Liver (tissue), 9 donors: ENCODE results near the gene CYCS. TPM values are rescaled to one million over a fixed set of nuclear protein-coding genes. Genes with fewer than 3 reads are reported as not detected.
A peak's percentile ranks its signal among the peaks of the same experiment; 100 is the strongest.

ENCODE experiments used
- DNase-seq: peaks from one replicate; pipeline ENCODE4 v3.0.0-alpha.2; 2017; ENCODE audit warnings: low spot score
- H3K27ac ChIP-seq, 2 donors: one replicate each; pipeline ENCODE4 v1.7.0; 2013; ENCODE audit warnings: inconsistent platforms in 2 of 2, low read length in 2 of 2, control low read depth in 1 of 2, low read depth in 1 of 2, mild to moderate bottlenecking in 1 of 2
- H3K27me3 ChIP-seq, 4 donors: one replicate each; pipeline versions ENCODE4 v1.6.1 to v1.7.0; 2013; ENCODE audit warnings: low read length in 3 of 4, inconsistent platforms in 1 of 4, mild to moderate bottlenecking in 1 of 4, moderate library complexity in 1 of 4; ENCODE audit not compliant: control insufficient read depth in 4 of 4, insufficient read depth in 4 of 4
- H3K36me3 ChIP-seq, 4 donors: one replicate each; pipeline versions ENCODE4 v1.6.1 to v1.7.0; 2013; ENCODE audit warnings: low read length in 3 of 4, mild to moderate bottlenecking in 3 of 4, low read depth in 1 of 4, moderate library complexity in 1 of 4; ENCODE audit not compliant: control insufficient read depth in 4 of 4, insufficient read depth in 3 of 4
- H3K4me1 ChIP-seq, 4 donors: one replicate each; pipeline versions ENCODE4 v1.6.1 to v1.7.0; 2013; ENCODE audit warnings: low read length in 3 of 4, mild to moderate bottlenecking in 3 of 4, moderate library complexity in 1 of 4; ENCODE audit not compliant: control insufficient read depth in 4 of 4, insufficient read depth in 4 of 4
- H3K4me3 ChIP-seq, 3 donors: one replicate each; pipeline versions ENCODE4 v1.6.1 to v1.7.0; 2013; ENCODE audit warnings: low read length in 3 of 3, control low read depth in 1 of 3, low read depth in 1 of 3, mild to moderate bottlenecking in 1 of 3
- H3K9ac ChIP-seq, 2 donors: one replicate each; pipeline ENCODE4 v1.7.0; 2013; ENCODE audit warnings: low read length in 2 of 2, mild to moderate bottlenecking in 2 of 2, moderate library complexity in 2 of 2, control low read depth in 1 of 2, low read depth in 1 of 2
- H3K9me3 ChIP-seq, 4 donors: one replicate each; pipeline versions ENCODE4 v1.6.1 to v1.7.0; 2013; ENCODE audit warnings: low read length in 3 of 4; ENCODE audit not compliant: control insufficient read depth in 4 of 4
- EGR1 ChIP-seq, 2 donors: IDR thresholded peaks; 2 replicates each; pipeline ENCODE4 v1.6.1; 2016 to 2018; ENCODE audit warnings: antibody characterized with exemption in 2 of 2, low read depth in 2 of 2
- FOXA2 ChIP-seq: IDR thresholded peaks from 2 replicates; pipeline ENCODE4 v1.6.1; 2016; ENCODE audit warnings: antibody characterized with exemption
- GABPA ChIP-seq, 2 donors: IDR thresholded peaks in 1 of 2; conservative IDR thresholded peaks in 1 of 2; 2 replicates each; pipeline ENCODE4 v1.6.1; 2016; ENCODE audit warnings: antibody characterized with exemption in 2 of 2, mild to moderate bottlenecking in 1 of 2, moderate library complexity in 1 of 2
- HNF4A ChIP-seq, 2 donors: conservative IDR thresholded peaks; 2 replicates each; pipeline ENCODE4 v1.6.1; 2016; ENCODE audit warnings: antibody characterized with exemption in 2 of 2, mild to moderate bottlenecking in 2 of 2
- JUND ChIP-seq, 2 donors: IDR thresholded peaks; 2 replicates each; pipeline ENCODE4 v1.6.1; 2016; ENCODE audit warnings: antibody characterized with exemption in 2 of 2
- NR2F2 ChIP-seq: IDR thresholded peaks from 2 replicates; pipeline ENCODE4 v1.6.1; 2016; ENCODE audit warnings: antibody characterized with exemption
- RAD21 ChIP-seq, 2 donors: IDR thresholded peaks; 2 replicates each; pipeline ENCODE4 v1.6.1; 2016; ENCODE audit warnings: antibody characterized with exemption in 2 of 2, mild to moderate bottlenecking in 2 of 2
- RXRA ChIP-seq, 2 donors: IDR thresholded peaks; 2 replicates each; pipeline ENCODE4 v1.6.1; 2017 to 2018; ENCODE audit warnings: antibody characterized with exemption in 2 of 2, mild to moderate bottlenecking in 1 of 2
- SP1 ChIP-seq: IDR thresholded peaks from 2 replicates; pipeline ENCODE4 v1.6.1; 2018; ENCODE audit warnings: antibody characterized with exemption, mild to moderate bottlenecking
- WGBS: extraction: QIAGEN DNeasy Blood & Tissue Kit; methylation state at CpG from one replicate; pipeline ENCODE4 v1.1.7; 2013; 5-methylcytosine and 5-hydroxymethylcytosine counted together
- polyA plus RNA-seq, 2 donors: library from polyadenylated mRNA; stranded (reverse) in 1 of 2; unstranded in 1 of 2; fragments of 200-250 nt in 1 of 2; fragments of >200 nt in 1 of 2; fragmentation: Nextera tagmentation in 1 of 2; extraction: Ambion mirVana in 1 of 2; gene quantifications; one replicate each; pipeline versions ENCODE4 v1.2.1 to v1.2.3, GENCODE V29; 2013 to 2015
- total RNA-seq, 2 donors: library from RNA; depleted of rRNA; stranded (reverse); fragments of >200 nt; gene quantifications; one replicate each; pipeline ENCODE4 v1.2.3, GENCODE V29; 2014
- TF ChIP-seq, protein P1 (sequence below): IDR thresholded peaks from 2 replicates; pipeline ENCODE4 v1.6.1; 2016; ENCODE audit warnings: antibody characterized with exemption
- TF ChIP-seq, protein P2 (sequence below): IDR thresholded peaks from 2 replicates; pipeline ENCODE4 v1.6.1; 2016; ENCODE audit warnings: antibody characterized with exemption, mild to moderate bottlenecking
- TF ChIP-seq, protein P3 (sequence below): fragments of 150-350 bp; IDR thresholded peaks from 2 replicates; pipeline ENCODE4 v1.5.1; 2017; ENCODE audit warnings: improper control_type of control experiment, low read depth, low read length; ENCODE audit not compliant: missing input control
- TF ChIP-seq, protein P4 (sequence below): IDR thresholded peaks from 2 replicates; pipeline ENCODE4 v1.6.1; 2016; ENCODE audit warnings: antibody characterized with exemption
- donor health status: healthy.
- donor health status: healthy.
- donor health status: healthy.
- donor health status: healthy.
- donor health status: healthy.

The CYCS gene
- total and polyA plus RNA-seq, 4 donors = 23.1 to 74.3 (median 42.4) TPM

DNA sequence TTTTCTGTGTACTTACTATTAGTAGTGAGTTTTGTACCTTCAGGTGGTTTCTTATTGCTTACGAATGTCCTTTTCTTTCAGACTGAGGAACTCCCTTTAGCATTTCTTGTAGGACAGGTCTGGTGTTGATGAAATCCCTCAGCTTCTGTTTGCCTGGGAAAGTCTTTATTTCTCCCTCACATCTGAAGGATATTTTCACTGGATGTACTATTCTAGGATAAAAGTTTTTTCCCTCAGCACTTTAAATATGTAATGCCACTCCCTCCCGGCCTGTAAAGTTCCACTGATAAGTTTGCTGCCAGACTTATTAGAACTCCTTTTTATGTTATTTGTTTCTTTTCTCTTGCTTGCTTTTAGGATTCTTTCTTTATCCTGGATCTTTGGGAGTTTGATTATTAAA lies 1.7 kb upstream of the CYCS start:
- DNase-seq = no peak
- H3K4me3 ChIP-seq = no peak overlapping the region
- no peak overlapping the region for H3K27ac ChIP-seq
- no peak overlapping the region for H3K9ac ChIP-seq
- H3K4me1 ChIP-seq = peaks cover 0 to 9% (median 0%) of the 10 kb centered on the region in 4 donors
- 80% methylated on average over 2 of the region's 2 CpGs for WGBS
- no peaks in the 10 kb centered on the region for H3K9me3 ChIP-seq
- H3K36me3 ChIP-seq = peaks cover 0 to 10% (median 4%) of the 10 kb centered on the region in 4 donors
- no peaks in the 10 kb centered on the region for H3K27me3 ChIP-seq
- TF ChIP-seq, protein P1, sequence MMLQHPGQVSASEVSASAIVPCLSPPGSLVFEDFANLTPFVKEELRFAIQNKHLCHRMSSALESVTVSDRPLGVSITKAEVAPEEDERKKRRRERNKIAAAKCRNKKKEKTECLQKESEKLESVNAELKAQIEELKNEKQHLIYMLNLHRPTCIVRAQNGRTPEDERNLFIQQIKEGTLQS = no peak
- TF ChIP-seq FOXA2 = no peak
- TF ChIP-seq, protein P2, sequence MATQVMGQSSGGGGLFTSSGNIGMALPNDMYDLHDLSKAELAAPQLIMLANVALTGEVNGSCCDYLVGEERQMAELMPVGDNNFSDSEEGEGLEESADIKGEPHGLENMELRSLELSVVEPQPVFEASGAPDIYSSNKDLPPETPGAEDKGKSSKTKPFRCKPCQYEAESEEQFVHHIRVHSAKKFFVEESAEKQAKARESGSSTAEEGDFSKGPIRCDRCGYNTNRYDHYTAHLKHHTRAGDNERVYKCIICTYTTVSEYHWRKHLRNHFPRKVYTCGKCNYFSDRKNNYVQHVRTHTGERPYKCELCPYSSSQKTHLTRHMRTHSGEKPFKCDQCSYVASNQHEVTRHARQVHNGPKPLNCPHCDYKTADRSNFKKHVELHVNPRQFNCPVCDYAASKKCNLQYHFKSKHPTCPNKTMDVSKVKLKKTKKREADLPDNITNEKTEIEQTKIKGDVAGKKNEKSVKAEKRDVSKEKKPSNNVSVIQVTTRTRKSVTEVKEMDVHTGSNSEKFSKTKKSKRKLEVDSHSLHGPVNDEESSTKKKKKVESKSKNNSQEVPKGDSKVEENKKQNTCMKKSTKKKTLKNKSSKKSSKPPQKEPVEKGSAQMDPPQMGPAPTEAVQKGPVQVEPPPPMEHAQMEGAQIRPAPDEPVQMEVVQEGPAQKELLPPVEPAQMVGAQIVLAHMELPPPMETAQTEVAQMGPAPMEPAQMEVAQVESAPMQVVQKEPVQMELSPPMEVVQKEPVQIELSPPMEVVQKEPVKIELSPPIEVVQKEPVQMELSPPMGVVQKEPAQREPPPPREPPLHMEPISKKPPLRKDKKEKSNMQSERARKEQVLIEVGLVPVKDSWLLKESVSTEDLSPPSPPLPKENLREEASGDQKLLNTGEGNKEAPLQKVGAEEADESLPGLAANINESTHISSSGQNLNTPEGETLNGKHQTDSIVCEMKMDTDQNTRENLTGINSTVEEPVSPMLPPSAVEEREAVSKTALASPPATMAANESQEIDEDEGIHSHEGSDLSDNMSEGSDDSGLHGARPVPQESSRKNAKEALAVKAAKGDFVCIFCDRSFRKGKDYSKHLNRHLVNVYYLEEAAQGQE = no peak
- TF ChIP-seq HNF4A (conservative IDR thresholded peaks at IDR 0.05) = no peak
- no peak for TF ChIP-seq NR2F2
- TF ChIP-seq RXRA (IDR thresholded peaks at IDR 0.05) = no peak

DNA sequence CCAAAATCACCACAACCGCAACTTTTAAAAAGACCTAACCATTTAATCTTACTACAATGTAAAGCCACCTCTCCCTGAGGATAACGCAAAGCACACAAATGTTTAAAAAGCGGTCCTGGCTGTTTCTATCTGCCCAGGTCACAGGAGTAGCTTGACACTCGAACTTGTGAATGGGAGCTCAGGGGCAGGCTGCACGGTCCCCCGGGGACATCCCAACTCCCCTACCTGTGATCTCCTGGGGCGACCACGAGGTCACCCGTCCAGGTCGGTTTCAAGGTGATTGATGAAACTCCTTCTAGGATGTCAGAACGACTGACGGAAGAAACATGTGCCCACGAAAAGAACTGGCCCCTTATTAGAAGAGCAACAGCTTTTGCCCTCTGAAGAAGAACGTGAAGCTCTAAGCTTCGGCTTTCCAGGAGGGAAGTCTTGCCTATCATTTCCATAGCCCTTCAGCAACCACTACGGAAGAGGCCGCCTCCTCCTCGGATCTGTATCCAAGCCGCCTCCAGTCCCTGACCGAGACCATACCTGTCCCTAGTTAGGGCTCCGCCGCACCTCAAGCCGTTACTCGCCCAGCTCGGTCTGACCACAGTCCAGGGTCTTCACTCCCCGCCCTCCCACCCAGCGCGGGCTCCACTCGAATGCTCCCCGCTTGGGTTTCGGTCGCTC lies 459 bp downstream of the CYCS start:
- peaks cover 6 to 25% (median 14%) of the 10 kb centered on the region in 4 donors for H3K36me3 ChIP-seq
- peak overlapping the region; percentile 89 to 94 for H3K27ac ChIP-seq
- peaks cover 0 to 9% (median 0%) of the 10 kb centered on the region in 4 donors for H3K4me1 ChIP-seq
- TF ChIP-seq GABPA (IDR thresholded peaks at IDR 0.05 in 1 of 2, conservative IDR thresholded peaks at IDR 0.05 in 1 of 2) = no peak
- TF ChIP-seq RAD21 (IDR thresholded peaks at IDR 0.05) = no peak
- TF ChIP-seq JUND (IDR thresholded peaks at IDR 0.05) = no peak
- no peaks in the 10 kb centered on the region for H3K9me3 ChIP-seq
- H3K4me3 ChIP-seq = peak overlapping the region; percentile 73 to 99 (median 85)
- H3K27me3 ChIP-seq = no peaks in the 10 kb centered on the region
- peak overlapping the region; percentile 92 to 99 for H3K9ac ChIP-seq
- WGBS = under 1% methylated on average over 32 of the region's 32 CpGs
- DNase-seq = peak; percentile 41

DNA sequence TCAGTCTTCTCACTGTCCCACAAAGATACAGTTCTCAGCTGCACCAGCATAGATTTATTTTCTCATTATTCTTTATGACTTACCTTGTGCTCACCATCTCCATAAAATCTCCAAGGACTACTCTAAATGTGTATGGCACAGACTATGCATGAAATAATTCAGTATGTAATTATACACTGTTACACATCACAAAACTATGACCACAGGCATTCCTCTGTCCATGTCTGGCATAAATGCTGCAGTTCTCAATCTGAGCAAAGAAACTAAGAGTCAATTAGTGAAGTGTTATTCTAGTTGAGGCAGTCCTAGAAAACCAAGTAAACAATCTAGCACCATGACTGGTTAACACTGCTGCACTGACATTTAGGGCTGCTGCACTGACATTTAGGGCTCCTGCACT lies 2.7 kb downstream of the CYCS start:
- peaks cover 0 to 10% (median under 1%) of the 10 kb centered on the region in 4 donors for H3K4me1 ChIP-seq
- peaks cover 6 to 26% (median 18%) of the 10 kb centered on the region in 4 donors for H3K36me3 ChIP-seq
- TF ChIP-seq FOXA2 (no peak), EGR1 (IDR thresholded peaks at IDR 0.05; ENCODE audit: low read depth in 2 of 2) (no peak), RXRA (IDR thresholded peaks at IDR 0.05) (no peak), NR2F2 (no peak), GABPA (IDR thresholded peaks at IDR 0.05 in 1 of 2, conservative IDR thresholded peaks at IDR 0.05 in 1 of 2) (no peak), RAD21 (IDR thresholded peaks at IDR 0.05) (no peak), SP1 (no peak)
- TF ChIP-seq, protein P3, sequence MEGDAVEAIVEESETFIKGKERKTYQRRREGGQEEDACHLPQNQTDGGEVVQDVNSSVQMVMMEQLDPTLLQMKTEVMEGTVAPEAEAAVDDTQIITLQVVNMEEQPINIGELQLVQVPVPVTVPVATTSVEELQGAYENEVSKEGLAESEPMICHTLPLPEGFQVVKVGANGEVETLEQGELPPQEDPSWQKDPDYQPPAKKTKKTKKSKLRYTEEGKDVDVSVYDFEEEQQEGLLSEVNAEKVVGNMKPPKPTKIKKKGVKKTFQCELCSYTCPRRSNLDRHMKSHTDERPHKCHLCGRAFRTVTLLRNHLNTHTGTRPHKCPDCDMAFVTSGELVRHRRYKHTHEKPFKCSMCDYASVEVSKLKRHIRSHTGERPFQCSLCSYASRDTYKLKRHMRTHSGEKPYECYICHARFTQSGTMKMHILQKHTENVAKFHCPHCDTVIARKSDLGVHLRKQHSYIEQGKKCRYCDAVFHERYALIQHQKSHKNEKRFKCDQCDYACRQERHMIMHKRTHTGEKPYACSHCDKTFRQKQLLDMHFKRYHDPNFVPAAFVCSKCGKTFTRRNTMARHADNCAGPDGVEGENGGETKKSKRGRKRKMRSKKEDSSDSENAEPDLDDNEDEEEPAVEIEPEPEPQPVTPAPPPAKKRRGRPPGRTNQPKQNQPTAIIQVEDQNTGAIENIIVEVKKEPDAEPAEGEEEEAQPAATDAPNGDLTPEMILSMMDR = no peak
- TF ChIP-seq, protein P1 = no peak
- TF ChIP-seq, protein P4, sequence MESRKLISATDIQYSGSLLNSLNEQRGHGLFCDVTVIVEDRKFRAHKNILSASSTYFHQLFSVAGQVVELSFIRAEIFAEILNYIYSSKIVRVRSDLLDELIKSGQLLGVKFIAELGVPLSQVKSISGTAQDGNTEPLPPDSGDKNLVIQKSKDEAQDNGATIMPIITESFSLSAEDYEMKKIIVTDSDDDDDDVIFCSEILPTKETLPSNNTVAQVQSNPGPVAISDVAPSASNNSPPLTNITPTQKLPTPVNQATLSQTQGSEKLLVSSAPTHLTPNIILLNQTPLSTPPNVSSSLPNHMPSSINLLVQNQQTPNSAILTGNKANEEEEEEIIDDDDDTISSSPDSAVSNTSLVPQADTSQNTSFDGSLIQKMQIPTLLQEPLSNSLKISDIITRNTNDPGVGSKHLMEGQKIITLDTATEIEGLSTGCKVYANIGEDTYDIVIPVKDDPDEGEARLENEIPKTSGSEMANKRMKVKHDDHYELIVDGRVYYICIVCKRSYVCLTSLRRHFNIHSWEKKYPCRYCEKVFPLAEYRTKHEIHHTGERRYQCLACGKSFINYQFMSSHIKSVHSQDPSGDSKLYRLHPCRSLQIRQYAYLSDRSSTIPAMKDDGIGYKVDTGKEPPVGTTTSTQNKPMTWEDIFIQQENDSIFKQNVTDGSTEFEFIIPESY = no peak
- TF ChIP-seq, protein P2 = no peak

More for the DNA sequence above, 2.7 kb downstream of the CYCS start:
- Histone ChIP-seq H3K4me3 (no peak overlapping the region), H3K27ac (no peak overlapping the region), H3K9me3 (no peaks in the 10 kb centered on the region), H3K27me3 (no peaks in the 10 kb centered on the region), H3K9ac (no peak overlapping the region)
- DNase-seq = no peak
